HG03103 (cell line): ENCODE data around the gene ADARB2.

Experiments used
- ATAC-seq: cut with Tn5 transposase; IDR thresholded peaks from one replicate; pipeline ENCODE4 v1.9.1; 2021; ENCODE audit warnings: low read depth; ENCODE audit not compliant: unreplicated experiment

Gene ADARB2

GRCh38 chr10:1645896-1646295 lies 91.4 kb downstream of the ADARB2 start:
- no peak for ATAC-seq

- no peak for ATAC-seq
Measured at GRCh38 chr10:1644191-1644711, 93.1 kb downstream of the ADARB2 start.

GRCh38 chr10:1643908-1644179 lies 93.5 kb downstream of the ADARB2 start:
- ATAC-seq = no peak

- peak; percentile 73 for ATAC-seq
Measured at GRCh38 chr10:1643161-1643907, 94.0 kb downstream of the ADARB2 start.

GRCh38 chr10:1642600-1643160 lies 94.6 kb downstream of the ADARB2 start:
- no peak for ATAC-seq

- ATAC-seq = no peak
Measured at GRCh38 chr10:1641402-1641801, 95.9 kb downstream of the ADARB2 start.

- no peak for ATAC-seq
Measured at GRCh38 chr10:1638889-1639419, 98.4 kb downstream of the ADARB2 start.

- no peak for ATAC-seq
Measured at GRCh38 chr10:1635340-1635739, 102.0 kb downstream of the ADARB2 start.

GRCh38 chr10:1634239-1634638 lies 103.1 kb downstream of the ADARB2 start:
- ATAC-seq = no peak

GRCh38 chr10:1633783-1634182 lies 103.5 kb downstream of the ADARB2 start:
- no peak for ATAC-seq

GRCh38 chr10:1632596-1632995 lies 104.7 kb downstream of the ADARB2 start:
- ATAC-seq = no peak

GRCh38 chr10:1632141-1632540 lies 105.2 kb downstream of the ADARB2 start:
- no peak for ATAC-seq

- ATAC-seq = no peak
Measured at GRCh38 chr10:1631282-1631681, 106.0 kb downstream of the ADARB2 start.

GRCh38 chr10:1630304-1630703 lies 107.0 kb downstream of the ADARB2 start:
- no peak for ATAC-seq

- no peak for ATAC-seq
Measured at GRCh38 chr10:1629326-1630198, 107.8 kb downstream of the ADARB2 start.

GRCh38 chr10:1628757-1629156 lies 108.6 kb downstream of the ADARB2 start:
- no peak for ATAC-seq

- ATAC-seq = no peak
Measured at GRCh38 chr10:1627945-1628344, 109.4 kb downstream of the ADARB2 start.

GRCh38 chr10:1626835-1627234 lies 110.5 kb downstream of the ADARB2 start:
- no peak for ATAC-seq

GRCh38 chr10:1626410-1626809 lies 110.9 kb downstream of the ADARB2 start:
- ATAC-seq = no peak

- no peak for ATAC-seq
Measured at GRCh38 chr10:1625731-1626130, 111.6 kb downstream of the ADARB2 start.

- no peak for ATAC-seq
Measured at GRCh38 chr10:1625079-1625478, 112.2 kb downstream of the ADARB2 start.
